CMK (cell line): Measurements from ENCODE around the gene NEU2.

Experiments
- DNase-seq: peaks from one replicate; pipeline ENCODE4 v3.0.0-alpha.2; 2010; ENCODE audit warnings: low read depth

Gene NEU2

DNA sequence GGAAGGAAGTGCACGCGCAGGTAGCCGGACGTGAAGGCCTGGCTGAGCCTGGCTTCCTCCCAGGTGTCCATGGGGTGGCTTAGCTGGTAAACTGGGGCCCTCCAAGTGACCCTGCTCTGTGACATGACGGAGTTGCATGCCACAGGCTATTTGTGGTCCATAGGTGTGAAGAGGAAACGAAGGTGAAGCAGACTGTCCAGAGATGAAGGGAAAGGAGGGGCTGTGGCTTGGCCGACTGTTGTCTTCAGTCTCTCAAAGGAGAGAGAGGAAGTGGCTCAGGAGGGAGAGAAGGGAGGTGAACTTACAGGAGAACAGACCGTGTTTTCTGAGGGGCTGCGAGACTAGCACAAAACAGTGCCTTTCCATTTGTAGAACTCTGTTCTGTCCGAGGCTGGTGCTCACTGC lies 47.0 kb downstream of the NEU2 start:
- DNase-seq: no peak

DNA sequence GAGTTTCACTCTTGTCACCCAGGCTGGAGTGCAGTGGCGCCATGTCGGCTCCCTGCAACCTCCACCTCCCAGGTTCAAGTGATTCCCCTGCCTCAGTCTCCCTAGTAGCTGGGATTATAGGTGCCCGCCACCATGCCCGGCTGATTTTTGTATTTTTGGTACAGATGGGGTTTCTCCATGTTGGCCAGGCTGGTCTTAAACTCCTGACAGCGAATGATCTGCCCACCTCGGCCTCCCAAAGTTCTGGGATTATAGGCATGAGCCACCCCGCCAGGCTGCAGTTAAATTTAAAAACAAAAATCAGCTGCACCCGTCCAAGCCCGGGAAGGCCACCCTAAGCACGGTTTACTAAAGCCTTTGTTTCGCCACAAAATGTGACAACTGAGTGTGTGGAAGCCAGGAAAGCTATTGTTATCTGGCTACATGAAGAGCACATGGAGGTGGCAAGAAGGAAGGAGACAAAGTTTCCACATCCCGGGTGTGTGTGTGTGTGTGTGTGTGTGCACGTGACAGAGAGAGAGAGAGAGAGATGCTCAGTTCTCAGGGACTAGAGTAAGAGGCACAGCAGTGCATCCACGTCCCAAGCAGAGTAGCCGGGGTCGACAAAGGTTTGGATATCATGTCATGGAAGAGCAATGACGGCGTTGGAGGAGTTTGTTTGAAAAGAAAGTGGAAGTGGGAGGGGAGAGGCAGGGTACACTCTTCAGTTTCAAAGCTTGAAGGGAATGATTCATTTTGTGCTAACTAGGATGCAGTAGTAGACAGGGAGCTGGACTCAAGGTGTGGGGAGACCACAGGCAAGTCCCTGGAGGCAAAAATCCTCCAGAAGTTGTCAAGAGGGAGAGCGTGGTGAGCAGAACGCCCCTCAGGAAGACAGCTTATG lies 47.7 kb downstream of the NEU2 start:
- DNase-seq: no peak

DNA sequence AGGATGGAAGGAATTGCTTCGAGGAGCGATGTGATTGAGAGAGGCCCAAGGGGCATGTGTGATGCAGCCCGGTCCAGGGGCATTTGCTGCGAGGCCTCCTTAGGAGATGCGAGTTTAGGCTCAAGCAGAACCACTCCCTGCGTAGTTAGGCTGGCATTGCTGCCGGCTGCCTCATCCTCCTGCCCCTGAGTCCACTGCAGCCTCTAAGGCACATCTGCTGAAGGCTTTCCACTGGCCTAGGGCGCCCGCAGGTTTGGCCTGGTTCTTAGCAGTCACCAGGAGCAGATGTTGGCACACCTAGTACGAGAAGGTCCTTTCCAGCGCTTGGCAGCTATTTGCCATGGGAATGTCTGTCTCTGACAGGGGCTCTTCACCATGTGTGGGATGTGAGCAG lies 48.4 kb downstream of the NEU2 start:
- no peak for DNase-seq

DNA sequence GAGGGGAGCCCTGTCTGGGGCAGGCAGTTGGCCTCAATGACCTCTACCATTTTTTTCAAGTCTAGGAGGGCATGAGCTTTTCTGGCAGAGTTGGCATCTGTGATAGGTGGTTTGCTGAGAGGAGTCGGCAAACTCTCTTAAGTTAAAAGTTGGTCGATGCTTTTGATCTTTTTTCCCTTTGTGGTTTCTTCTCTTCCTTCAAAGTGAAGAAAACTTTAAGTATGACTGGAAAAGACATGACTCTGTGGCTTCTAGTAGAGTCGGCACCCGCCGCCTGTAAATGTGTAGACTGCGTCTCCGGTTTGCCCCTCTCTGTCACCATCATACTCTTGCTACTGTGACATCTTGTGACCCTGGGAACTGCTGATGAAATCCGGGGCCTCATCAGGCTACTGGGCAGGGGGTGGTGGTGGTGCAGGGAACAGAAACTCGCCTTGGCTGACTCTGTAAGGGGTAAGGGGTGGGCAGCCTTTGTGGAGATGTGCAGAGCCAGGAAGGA lies 48.8 kb downstream of the NEU2 start:
- no peak for DNase-seq

DNA sequence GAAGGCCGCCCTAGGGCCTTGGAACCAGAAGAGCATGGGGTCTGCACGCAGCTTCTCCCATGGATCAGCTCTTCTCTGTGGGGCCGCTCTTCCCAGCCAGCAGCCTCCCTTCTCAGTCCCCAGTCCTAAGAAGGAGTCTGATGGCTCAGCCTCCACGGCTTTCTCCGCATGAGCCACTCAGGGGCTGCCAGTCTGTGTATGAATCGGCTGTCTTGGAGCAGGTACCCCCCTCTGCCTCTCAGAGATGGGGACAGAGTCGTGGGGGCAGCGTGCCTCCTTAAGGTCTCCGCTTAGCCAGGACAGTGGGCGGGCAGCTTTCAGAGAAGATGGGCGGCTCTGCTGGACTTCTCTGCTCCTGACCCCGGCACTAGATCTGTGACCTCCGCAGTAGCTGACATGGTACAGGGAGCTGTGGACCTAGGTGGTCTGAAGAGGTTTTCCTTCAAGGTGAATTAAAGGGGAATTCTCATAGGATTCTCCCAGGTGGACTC lies 49.3 kb downstream of the NEU2 start:
- DNase-seq: no peak

DNA sequence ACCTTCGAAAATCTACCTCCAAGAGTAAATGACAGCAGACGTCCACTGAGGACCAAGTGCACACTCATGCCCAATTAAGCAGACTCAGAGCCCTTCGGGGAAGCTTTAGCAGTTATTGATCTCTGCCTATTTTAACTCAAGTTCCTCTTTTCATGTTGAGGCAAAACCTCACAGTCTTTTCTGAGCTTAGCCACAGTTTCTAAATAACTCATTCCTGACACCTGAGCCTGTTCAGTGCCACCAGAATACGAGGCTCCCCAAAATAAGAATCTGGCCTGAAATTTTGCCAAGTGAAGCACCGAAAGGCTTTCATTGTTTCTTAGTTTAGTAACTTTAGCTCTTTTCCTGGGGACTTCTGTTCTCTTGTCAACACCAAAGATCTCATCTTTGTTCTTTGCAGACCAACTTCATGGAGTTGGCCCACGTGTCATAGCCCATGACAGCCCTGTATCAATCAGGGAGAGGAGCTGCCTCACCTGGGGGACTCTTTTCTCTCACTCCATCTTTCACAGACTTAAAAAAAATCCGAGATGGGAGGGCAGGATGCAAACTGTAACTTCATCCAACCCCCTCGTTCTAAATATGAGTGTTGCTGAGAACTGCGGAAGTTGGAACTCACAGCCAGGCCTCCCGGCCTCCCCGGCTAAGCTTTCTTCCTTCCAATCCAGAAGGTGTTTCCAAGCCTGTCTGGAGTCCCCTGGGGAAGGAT lies 49.9 kb downstream of the NEU2 start:
- DNase-seq: no peak

DNA sequence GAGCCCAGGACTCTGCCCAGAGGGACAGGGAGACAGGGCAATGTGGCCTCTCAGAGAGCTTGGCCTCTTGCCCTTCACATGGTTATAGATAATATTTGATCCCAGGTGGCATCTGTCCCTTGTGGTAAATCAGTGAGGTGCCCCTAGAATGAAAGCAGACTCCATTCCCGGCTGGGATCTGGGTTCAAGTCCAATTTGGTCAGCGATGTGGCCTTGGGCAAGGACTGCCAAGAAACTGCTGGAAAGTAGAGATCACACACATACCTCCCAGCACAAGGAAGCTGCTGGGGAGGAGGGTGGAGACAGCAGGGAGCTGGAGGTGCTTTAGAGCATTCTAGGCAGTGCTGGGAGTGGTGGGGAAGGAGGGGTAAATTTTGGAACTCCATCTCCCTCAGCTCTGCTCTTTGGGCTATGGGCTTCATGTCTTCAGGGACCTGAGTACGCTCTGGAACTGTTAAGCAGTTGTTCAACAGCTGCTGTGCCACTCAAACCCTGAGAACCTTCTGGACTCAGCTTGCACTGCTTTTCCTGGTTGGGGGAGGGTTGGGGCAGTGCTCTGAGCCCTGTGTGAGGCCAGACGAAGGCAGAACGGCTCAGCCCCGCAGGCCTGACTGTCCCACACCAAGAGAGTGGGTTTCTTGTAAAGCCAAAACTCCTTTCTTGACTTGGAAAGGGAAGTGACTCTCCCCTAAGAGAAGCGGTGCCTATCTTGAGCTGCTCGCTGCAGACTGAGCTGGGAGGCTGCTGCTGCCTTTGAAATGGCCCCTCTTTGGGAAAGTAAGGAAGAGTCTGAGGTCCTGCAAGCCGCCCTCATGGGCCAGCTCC lies 50.7 kb downstream of the NEU2 start:
- DNase-seq: no peak

DNA sequence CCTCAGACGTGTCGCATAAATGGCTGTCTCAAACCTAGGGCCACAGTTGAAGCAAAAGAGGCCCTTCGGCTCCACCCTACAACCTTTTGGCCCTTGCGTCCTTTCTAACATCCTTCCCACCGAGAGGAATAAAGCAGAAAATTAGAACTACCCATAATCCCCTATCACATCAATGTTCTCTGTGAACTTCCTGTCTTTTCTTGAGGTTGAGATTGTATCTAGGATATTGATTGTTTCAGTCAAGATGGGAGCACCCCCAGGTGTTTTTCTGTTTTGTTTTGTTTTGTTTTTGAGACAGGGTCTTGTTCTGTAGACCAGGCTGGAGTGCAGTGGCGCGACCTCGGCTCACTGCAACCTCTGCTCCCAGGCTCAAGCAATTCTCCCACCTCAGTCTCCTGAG lies 51.3 kb downstream of the NEU2 start:
- DNase-seq: no peak

DNA sequence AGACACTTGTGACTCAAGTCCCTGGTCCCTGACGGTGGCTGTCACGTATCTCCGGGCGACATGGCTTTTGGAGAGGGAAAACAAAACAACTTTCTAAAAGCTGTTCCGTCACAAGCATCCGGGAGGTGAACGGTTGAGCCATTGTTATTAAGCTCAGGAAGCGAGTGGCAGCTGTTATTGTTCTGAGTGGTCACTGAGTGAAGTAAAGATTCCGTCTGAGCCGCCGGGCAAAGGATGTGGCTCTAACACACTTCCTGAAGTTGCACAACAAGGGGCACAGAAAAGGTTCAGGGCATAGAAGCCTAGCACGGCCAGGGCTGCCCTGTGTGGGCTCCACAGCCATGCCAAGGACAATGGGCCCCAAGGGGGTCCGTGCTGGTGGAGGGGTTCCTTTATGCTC lies 52.0 kb downstream of the NEU2 start:
- peak; percentile 45 for DNase-seq
